Measurements from ENCODE around the gene IFNA5. TPM values are rescaled to one million over a fixed set of nuclear protein-coding genes. Genes with fewer than 3 reads are reported as not detected.

Gene IFNA5
- total and polyA plus RNA-seq, 2 of the 13 experiments (the other 11 are each of a cell fraction or from before 2014, with no cell fraction given): not detected

DNA sequence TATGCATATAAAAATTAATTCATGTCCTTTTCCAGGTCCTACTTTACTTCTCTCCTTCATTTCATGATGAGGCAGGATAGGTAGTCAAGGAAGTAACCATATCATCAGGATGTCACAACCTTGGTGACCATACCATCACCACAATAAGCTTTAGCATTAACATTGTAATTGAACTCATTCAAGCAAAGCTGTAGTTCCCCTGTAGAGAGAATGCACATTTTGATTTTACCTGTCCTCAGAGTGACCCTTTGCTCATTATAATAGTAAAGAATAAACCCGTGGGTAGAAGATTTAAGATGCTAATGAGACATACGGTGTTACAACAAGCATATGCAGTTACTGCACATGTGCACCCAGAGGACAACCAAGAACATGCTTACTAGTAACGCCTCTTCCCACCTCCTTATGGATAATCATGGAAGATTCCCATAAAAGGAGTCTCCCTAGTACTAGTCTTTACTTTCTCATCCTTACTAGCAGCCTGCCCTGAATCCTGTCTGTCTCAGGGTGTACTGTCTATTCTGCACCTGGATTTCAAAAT lies 43.4 kb upstream of the IFNA5 start (continued):
- TF ChIP-seq ZNF615 (CRISPR knock-in tag; IDR thresholded peaks at IDR 0.05; ENCODE audit: borderline replicate concordance) (no peak), ZNF543 (CRISPR knock-in tag; IDR thresholded peaks at IDR 0.05) (no peak), IKZF1 (IDR thresholded peaks at IDR 0.05) (no peak)

DNA sequence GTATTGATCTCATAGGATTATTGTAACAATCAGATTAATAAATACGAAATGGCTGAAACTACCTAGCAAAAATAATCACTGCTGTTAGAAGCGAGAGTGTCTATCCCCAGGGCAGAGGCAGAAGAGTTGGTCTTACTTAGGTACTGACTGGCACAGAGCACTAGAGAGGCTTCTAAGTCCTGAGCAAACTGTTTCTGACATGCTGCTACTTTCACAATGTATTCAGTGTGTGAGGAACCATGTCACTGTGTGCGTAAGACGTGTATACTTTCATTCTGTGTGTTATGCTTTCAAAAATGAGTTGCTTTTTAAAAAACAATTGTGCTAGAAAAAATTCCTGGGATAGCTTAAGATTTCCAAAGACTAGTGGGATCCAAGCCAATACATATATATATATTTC lies 35.6 kb upstream of the IFNA5 start:
- 20% methylated on average over 4 of the region's 4 CpGs for WGBS (ENCODE audit: low lambda C conversion rate)
- no peak for ATAC-seq
- no peaks in the 10 kb centered on the region for H3K79me2 ChIP-seq (ENCODE audit: insufficient read depth, low read length)
- H2AFZ ChIP-seq (ENCODE audit: low read length): no peak overlapping the region
- no peaks in the 10 kb centered on the region for H4K20me1 ChIP-seq (ENCODE audit: insufficient read depth, low read length)
- in situ Hi-C loops (cut with HindIII; ENCODE audit: extremely low pct_ligation_motif_present, low pct_unique_long_range_greater_than_20kb) (no loop called here), intact Hi-C loops (cut with micrococcal nuclease; ENCODE audit: unreplicated experiment) (no loop called here)
- no peak overlapping the region for H3K27ac ChIP-seq (ENCODE audit: extremely low read length, insufficient read depth, low read length)
- H3K36me3 ChIP-seq (replicated peaks in 1 of 2; ENCODE audit: control insufficient read depth in 1 of 2, insufficient read depth in 2 of 2, low read length in 2 of 2): no peaks in the 10 kb centered on the region
- H3K4me3 ChIP-seq (replicated peaks in 1 of 3; ENCODE audit: insufficient read depth in 1 of 3, low read depth in 2 of 3, low read length in 3 of 3): no peak overlapping the region
- no peak overlapping the region for H3K9ac ChIP-seq (ENCODE audit: insufficient read depth, low read depth, low read length)
- H3K4me2 ChIP-seq (ENCODE audit: low read depth, low read length): no peak overlapping the region
- no peaks in the 10 kb centered on the region for H3K27me3 ChIP-seq (ENCODE audit: control insufficient read depth in 1 of 2, insufficient read depth in 2 of 2, low read length in 2 of 2)
- CTCF ChIA-PET (ENCODE audit: low intra/inter-chr PET ratio, low total read pairs): no interaction called here
- 0 out of 2 replicates have a peak, but pooled peaks cover 7% of the 10 kb centered on the region for H3K4me1 ChIP-seq (ENCODE audit: insufficient read depth, low read length)
- no peak for FAIRE-seq
- no peak for DNase-seq (ENCODE audit: low spot score)
- no TSS peak for BruUV-seq (replicated peaks)
- no peaks in the 10 kb centered on the region for H3K9me3 ChIP-seq (ENCODE audit: low read length)
- POLR2A ChIA-PET: no interaction called here
- TF ChIP-seq, protein P1, sequence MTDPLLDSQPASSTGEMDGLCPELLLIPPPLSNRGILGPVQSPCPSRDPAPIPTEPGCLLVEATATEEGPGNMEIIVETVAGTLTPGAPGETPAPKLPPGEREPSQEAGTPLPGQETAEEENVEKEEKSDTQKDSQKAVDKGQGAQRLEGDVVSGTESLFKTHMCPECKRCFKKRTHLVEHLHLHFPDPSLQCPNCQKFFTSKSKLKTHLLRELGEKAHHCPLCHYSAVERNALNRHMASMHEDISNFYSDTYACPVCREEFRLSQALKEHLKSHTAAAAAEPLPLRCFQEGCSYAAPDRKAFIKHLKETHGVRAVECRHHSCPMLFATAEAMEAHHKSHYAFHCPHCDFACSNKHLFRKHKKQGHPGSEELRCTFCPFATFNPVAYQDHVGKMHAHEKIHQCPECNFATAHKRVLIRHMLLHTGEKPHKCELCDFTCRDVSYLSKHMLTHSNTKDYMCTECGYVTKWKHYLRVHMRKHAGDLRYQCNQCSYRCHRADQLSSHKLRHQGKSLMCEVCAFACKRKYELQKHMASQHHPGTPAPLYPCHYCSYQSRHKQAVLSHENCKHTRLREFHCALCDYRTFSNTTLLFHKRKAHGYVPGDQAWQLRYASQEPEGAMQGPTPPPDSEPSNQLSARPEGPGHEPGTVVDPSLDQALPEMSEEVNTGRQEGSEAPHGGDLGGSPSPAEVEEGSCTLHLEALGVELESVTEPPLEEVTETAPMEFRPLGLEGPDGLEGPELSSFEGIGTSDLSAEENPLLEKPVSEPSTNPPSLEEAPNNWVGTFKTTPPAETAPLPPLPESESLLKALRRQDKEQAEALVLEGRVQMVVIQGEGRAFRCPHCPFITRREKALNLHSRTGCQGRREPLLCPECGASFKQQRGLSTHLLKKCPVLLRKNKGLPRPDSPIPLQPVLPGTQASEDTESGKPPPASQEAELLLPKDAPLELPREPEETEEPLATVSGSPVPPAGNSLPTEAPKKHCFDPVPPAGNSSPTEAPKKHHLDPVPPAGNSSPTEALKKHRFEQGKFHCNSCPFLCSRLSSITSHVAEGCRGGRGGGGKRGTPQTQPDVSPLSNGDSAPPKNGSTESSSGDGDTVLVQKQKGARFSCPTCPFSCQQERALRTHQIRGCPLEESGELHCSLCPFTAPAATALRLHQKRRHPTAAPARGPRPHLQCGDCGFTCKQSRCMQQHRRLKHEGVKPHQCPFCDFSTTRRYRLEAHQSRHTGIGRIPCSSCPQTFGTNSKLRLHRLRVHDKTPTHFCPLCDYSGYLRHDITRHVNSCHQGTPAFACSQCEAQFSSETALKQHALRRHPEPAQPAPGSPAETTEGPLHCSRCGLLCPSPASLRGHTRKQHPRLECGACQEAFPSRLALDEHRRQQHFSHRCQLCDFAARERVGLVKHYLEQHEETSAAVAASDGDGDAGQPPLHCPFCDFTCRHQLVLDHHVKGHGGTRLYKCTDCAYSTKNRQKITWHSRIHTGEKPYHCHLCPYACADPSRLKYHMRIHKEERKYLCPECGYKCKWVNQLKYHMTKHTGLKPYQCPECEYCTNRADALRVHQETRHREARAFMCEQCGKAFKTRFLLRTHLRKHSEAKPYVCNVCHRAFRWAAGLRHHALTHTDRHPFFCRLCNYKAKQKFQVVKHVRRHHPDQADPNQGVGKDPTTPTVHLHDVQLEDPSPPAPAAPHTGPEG (CRISPR knock-in tag; IDR thresholded peaks at IDR 0.05): no peak
- TF ChIP-seq TARDBP (CRISPR knock-in tag; IDR thresholded peaks at IDR 0.05) (no peak), FOXK2 (IDR thresholded peaks at IDR 0.05) (no peak), ZNF260 (CRISPR knock-in tag; IDR thresholded peaks at IDR 0.05; ENCODE audit: borderline replicate concordance, low read depth) (no peak), ZFP37 (CRISPR knock-in tag; IDR thresholded peaks at IDR 0.05; ENCODE audit: borderline replicate concordance) (no peak), ZNF598 (CRISPR knock-in tag; IDR thresholded peaks at IDR 0.05; ENCODE audit: borderline replicate concordance) (no peak), ZFP36L1 (CRISPR knock-in tag; IDR thresholded peaks at IDR 0.05) (no peak)
- TF ChIP-seq, protein P2, sequence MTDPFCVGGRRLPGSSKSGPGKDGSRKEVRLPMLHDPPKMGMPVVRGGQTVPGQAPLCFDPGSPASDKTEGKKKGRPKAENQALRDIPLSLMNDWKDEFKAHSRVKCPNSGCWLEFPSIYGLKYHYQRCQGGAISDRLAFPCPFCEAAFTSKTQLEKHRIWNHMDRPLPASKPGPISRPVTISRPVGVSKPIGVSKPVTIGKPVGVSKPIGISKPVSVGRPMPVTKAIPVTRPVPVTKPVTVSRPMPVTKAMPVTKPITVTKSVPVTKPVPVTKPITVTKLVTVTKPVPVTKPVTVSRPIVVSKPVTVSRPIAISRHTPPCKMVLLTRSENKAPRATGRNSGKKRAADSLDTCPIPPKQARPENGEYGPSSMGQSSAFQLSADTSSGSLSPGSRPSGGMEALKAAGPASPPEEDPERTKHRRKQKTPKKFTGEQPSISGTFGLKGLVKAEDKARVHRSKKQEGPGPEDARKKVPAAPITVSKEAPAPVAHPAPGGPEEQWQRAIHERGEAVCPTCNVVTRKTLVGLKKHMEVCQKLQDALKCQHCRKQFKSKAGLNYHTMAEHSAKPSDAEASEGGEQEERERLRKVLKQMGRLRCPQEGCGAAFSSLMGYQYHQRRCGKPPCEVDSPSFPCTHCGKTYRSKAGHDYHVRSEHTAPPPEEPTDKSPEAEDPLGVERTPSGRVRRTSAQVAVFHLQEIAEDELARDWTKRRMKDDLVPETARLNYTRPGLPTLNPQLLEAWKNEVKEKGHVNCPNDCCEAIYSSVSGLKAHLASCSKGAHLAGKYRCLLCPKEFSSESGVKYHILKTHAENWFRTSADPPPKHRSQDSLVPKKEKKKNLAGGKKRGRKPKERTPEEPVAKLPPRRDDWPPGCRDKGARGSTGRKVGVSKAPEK (CRISPR knock-in tag; IDR thresholded peaks at IDR 0.05; ENCODE audit: borderline replicate concordance): no peak
- TF ChIP-seq, protein P3, sequence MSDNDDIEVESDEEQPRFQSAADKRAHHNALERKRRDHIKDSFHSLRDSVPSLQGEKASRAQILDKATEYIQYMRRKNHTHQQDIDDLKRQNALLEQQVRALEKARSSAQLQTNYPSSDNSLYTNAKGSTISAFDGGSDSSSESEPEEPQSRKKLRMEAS (IDR thresholded peaks at IDR 0.05): no peak
- TF ChIP-seq, protein P4, sequence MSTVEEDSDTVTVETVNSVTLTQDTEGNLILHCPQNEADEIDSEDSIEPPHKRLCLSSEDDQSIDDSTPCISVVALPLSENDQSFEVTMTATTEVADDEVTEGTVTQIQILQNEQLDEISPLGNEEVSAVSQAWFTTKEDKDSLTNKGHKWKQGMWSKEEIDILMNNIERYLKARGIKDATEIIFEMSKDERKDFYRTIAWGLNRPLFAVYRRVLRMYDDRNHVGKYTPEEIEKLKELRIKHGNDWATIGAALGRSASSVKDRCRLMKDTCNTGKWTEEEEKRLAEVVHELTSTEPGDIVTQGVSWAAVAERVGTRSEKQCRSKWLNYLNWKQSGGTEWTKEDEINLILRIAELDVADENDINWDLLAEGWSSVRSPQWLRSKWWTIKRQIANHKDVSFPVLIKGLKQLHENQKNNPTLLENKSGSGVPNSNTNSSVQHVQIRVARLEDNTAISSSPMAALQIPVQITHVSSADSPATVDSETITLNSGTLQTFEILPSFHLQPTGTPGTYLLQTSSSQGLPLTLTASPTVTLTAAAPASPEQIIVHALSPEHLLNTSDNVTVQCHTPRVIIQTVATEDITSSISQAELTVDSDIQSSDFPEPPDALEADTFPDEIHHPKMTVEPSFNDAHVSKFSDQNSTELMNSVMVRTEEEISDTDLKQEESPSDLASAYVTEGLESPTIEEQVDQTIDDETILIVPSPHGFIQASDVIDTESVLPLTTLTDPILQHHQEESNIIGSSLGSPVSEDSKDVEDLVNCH (CRISPR knock-in tag; IDR thresholded peaks at IDR 0.05): no peak

Data from HepG2 (cell line).